ENCODE measurements around the gene ATP2B1.

The ATP2B1 gene

GRCh38 chr12:89603678-89604077 lies 105.0 kb downstream of the ATP2B1 start:
- Histone ChIP-seq H3K9ac (ENCODE audit: low read depth, low read length) (no peak overlapping the region), H3K4me1 (ENCODE audit: control insufficient read depth, insufficient read depth, low read length) (peaks cover 4% of the 10 kb centered on the region), H3K4me3 (ENCODE audit: low read depth, low read length) (no peak overlapping the region), H3K27me3 (ENCODE audit: control insufficient read depth, insufficient read depth, low read length) (no peaks in the 10 kb centered on the region), H3K36me3 (ENCODE audit: control insufficient read depth, insufficient read depth, low read length) (no peaks in the 10 kb centered on the region), H3K9me3 (ENCODE audit: control insufficient read depth, insufficient read depth, low read length) (no peaks in the 10 kb centered on the region)

- H3K4me1 ChIP-seq (ENCODE audit: control insufficient read depth, insufficient read depth, low read length): peaks cover 10% of the 10 kb centered on the region
- H3K9me3 ChIP-seq (ENCODE audit: control insufficient read depth, insufficient read depth, low read length): no peaks in the 10 kb centered on the region
- H3K9ac ChIP-seq (ENCODE audit: low read depth, low read length): no peak overlapping the region
- no peaks in the 10 kb centered on the region for H3K36me3 ChIP-seq (ENCODE audit: control insufficient read depth, insufficient read depth, low read length)
- H3K27me3 ChIP-seq (ENCODE audit: control insufficient read depth, insufficient read depth, low read length): no peaks in the 10 kb centered on the region
- no peak overlapping the region for H3K4me3 ChIP-seq (ENCODE audit: low read depth, low read length)
These were observed 110.9 kb downstream of the ATP2B1 start for GRCh38 chr12:89597770-89598169.

GRCh38 chr12:89597210-89597609 lies 111.4 kb downstream of the ATP2B1 start:
- Histone ChIP-seq H3K27me3 (ENCODE audit: control insufficient read depth, insufficient read depth, low read length) (no peaks in the 10 kb centered on the region), H3K4me1 (ENCODE audit: control insufficient read depth, insufficient read depth, low read length) (peaks cover 11% of the 10 kb centered on the region), H3K9ac (ENCODE audit: low read depth, low read length) (no peak overlapping the region), H3K36me3 (ENCODE audit: control insufficient read depth, insufficient read depth, low read length) (no peaks in the 10 kb centered on the region), H3K9me3 (ENCODE audit: control insufficient read depth, insufficient read depth, low read length) (no peaks in the 10 kb centered on the region), H3K4me3 (ENCODE audit: low read depth, low read length) (no peak overlapping the region)

GRCh38 chr12:89593873-89594272 lies 114.8 kb downstream of the ATP2B1 start:
- no peaks in the 10 kb centered on the region for H3K9me3 ChIP-seq (ENCODE audit: control insufficient read depth, insufficient read depth, low read length)
- H3K4me3 ChIP-seq (ENCODE audit: low read depth, low read length): no peak overlapping the region
- peaks cover 9% of the 10 kb centered on the region for H3K4me1 ChIP-seq (ENCODE audit: control insufficient read depth, insufficient read depth, low read length)
- H3K36me3 ChIP-seq (ENCODE audit: control insufficient read depth, insufficient read depth, low read length): no peaks in the 10 kb centered on the region
- no peaks in the 10 kb centered on the region for H3K27me3 ChIP-seq (ENCODE audit: control insufficient read depth, insufficient read depth, low read length)
- H3K9ac ChIP-seq (ENCODE audit: low read depth, low read length): no peak overlapping the region

- H3K9ac ChIP-seq (ENCODE audit: low read depth, low read length): no peak overlapping the region
- H3K36me3 ChIP-seq (ENCODE audit: control insufficient read depth, insufficient read depth, low read length): no peaks in the 10 kb centered on the region
- no peaks in the 10 kb centered on the region for H3K27me3 ChIP-seq (ENCODE audit: control insufficient read depth, insufficient read depth, low read length)
- H3K4me1 ChIP-seq (ENCODE audit: control insufficient read depth, insufficient read depth, low read length): peaks cover 3% of the 10 kb centered on the region
- H3K4me3 ChIP-seq (ENCODE audit: low read depth, low read length): no peak overlapping the region
- H3K9me3 ChIP-seq (ENCODE audit: control insufficient read depth, insufficient read depth, low read length): no peaks in the 10 kb centered on the region
These were observed 115.4 kb downstream of the ATP2B1 start for GRCh38 chr12:89593233-89593632.

GRCh38 chr12:89589753-89590152 lies 118.9 kb downstream of the ATP2B1 start:
- Histone ChIP-seq H3K9me3 (ENCODE audit: control insufficient read depth, insufficient read depth, low read length) (no peaks in the 10 kb centered on the region), H3K36me3 (ENCODE audit: control insufficient read depth, insufficient read depth, low read length) (no peaks in the 10 kb centered on the region), H3K27me3 (ENCODE audit: control insufficient read depth, insufficient read depth, low read length) (no peaks in the 10 kb centered on the region), H3K4me1 (ENCODE audit: control insufficient read depth, insufficient read depth, low read length) (peaks cover 3% of the 10 kb centered on the region), H3K4me3 (ENCODE audit: low read depth, low read length) (no peak overlapping the region), H3K9ac (ENCODE audit: low read depth, low read length) (no peak overlapping the region)

- no peaks in the 10 kb centered on the region for H3K36me3 ChIP-seq (ENCODE audit: control insufficient read depth, insufficient read depth, low read length)
- no peaks in the 10 kb centered on the region for H3K27me3 ChIP-seq (ENCODE audit: control insufficient read depth, insufficient read depth, low read length)
- H3K9me3 ChIP-seq (ENCODE audit: control insufficient read depth, insufficient read depth, low read length): no peaks in the 10 kb centered on the region
- H3K9ac ChIP-seq (ENCODE audit: low read depth, low read length): no peak overlapping the region
- H3K4me3 ChIP-seq (ENCODE audit: low read depth, low read length): no peak overlapping the region
- no peaks in the 10 kb centered on the region for H3K4me1 ChIP-seq (ENCODE audit: control insufficient read depth, insufficient read depth, low read length)
These were observed 130.1 kb downstream of the ATP2B1 start for GRCh38 chr12:89578499-89578898.

- Histone ChIP-seq H3K27me3 (ENCODE audit: control insufficient read depth, insufficient read depth, low read length) (no peaks in the 10 kb centered on the region), H3K9me3 (ENCODE audit: control insufficient read depth, insufficient read depth, low read length) (no peaks in the 10 kb centered on the region), H3K4me3 (ENCODE audit: low read depth, low read length) (no peak overlapping the region), H3K9ac (ENCODE audit: low read depth, low read length) (no peak overlapping the region), H3K36me3 (ENCODE audit: control insufficient read depth, insufficient read depth, low read length) (no peaks in the 10 kb centered on the region), H3K4me1 (ENCODE audit: control insufficient read depth, insufficient read depth, low read length) (no peaks in the 10 kb centered on the region)
These were observed 131.9 kb downstream of the ATP2B1 start for GRCh38 chr12:89576572-89577220.

GRCh38 chr12:89575374-89575773 lies 133.3 kb downstream of the ATP2B1 start:
- Histone ChIP-seq H3K9ac (ENCODE audit: low read depth, low read length) (no peak overlapping the region), H3K36me3 (ENCODE audit: control insufficient read depth, insufficient read depth, low read length) (no peaks in the 10 kb centered on the region), H3K27me3 (ENCODE audit: control insufficient read depth, insufficient read depth, low read length) (no peaks in the 10 kb centered on the region), H3K4me3 (ENCODE audit: low read depth, low read length) (no peak overlapping the region), H3K9me3 (ENCODE audit: control insufficient read depth, insufficient read depth, low read length) (no peaks in the 10 kb centered on the region), H3K4me1 (ENCODE audit: control insufficient read depth, insufficient read depth, low read length) (no peaks in the 10 kb centered on the region)

GRCh38 chr12:89574736-89575208 lies 133.9 kb downstream of the ATP2B1 start:
- Histone ChIP-seq H3K9ac (ENCODE audit: low read depth, low read length) (no peak overlapping the region), H3K4me1 (ENCODE audit: control insufficient read depth, insufficient read depth, low read length) (no peaks in the 10 kb centered on the region), H3K27me3 (ENCODE audit: control insufficient read depth, insufficient read depth, low read length) (no peaks in the 10 kb centered on the region), H3K36me3 (ENCODE audit: control insufficient read depth, insufficient read depth, low read length) (no peaks in the 10 kb centered on the region), H3K4me3 (ENCODE audit: low read depth, low read length) (no peak overlapping the region), H3K9me3 (ENCODE audit: control insufficient read depth, insufficient read depth, low read length) (no peaks in the 10 kb centered on the region)

GRCh38 chr12:89573051-89573810 lies 135.4 kb downstream of the ATP2B1 start:
- Histone ChIP-seq H3K4me3 (ENCODE audit: low read depth, low read length) (no peak overlapping the region), H3K9me3 (ENCODE audit: control insufficient read depth, insufficient read depth, low read length) (no peaks in the 10 kb centered on the region), H3K4me1 (ENCODE audit: control insufficient read depth, insufficient read depth, low read length) (no peaks in the 10 kb centered on the region), H3K36me3 (ENCODE audit: control insufficient read depth, insufficient read depth, low read length) (no peaks in the 10 kb centered on the region), H3K9ac (ENCODE audit: low read depth, low read length) (no peak overlapping the region), H3K27me3 (ENCODE audit: control insufficient read depth, insufficient read depth, low read length) (no peaks in the 10 kb centered on the region)

Measured in iPS-15b (cell line).